Smooth muscle cell of the brain vasculature (primary cell): ENCODE measurements around the gene CEP112.
"Not testable (repeated sequence)": the region's sequence is repeated elsewhere in the genome, so short reads cannot be mapped to it uniquely, and the experiment has no call there.

Experiments
- DNase-seq: peaks from one replicate; pipeline ENCODE4 v3.0.0-alpha.2; 2012; ENCODE audit warnings: low read depth, low spot score

Gene CEP112

GRCh38 chr17:65742403-65743307 is 449.3 kb downstream of the CEP112 start:
- DNase-seq: peak; percentile 43

GRCh38 chr17:65741710-65742109 is 450.2 kb downstream of the CEP112 start:
- DNase-seq: no peak

GRCh38 chr17:65739034-65739433 is 452.9 kb downstream of the CEP112 start:
- no peak for DNase-seq

- no peak for DNase-seq
Measured at GRCh38 chr17:65737451-65737850, 454.5 kb downstream of the CEP112 start.

- no peak for DNase-seq
Measured at GRCh38 chr17:65733314-65733713, 458.6 kb downstream of the CEP112 start.

GRCh38 chr17:65732667-65733066 is 459.3 kb downstream of the CEP112 start:
- DNase-seq: not testable (repeated sequence)

- peak; percentile 78 for DNase-seq
Measured at GRCh38 chr17:65730711-65731169, 461.2 kb downstream of the CEP112 start.

GRCh38 chr17:65729207-65729606 is 462.7 kb downstream of the CEP112 start:
- DNase-seq: no peak

GRCh38 chr17:65727832-65728231 is 464.1 kb downstream of the CEP112 start:
- DNase-seq: no peak

GRCh38 chr17:65727246-65727645 is 464.7 kb downstream of the CEP112 start:
- DNase-seq: no peak

GRCh38 chr17:65723431-65724151 is 468.3 kb downstream of the CEP112 start:
- DNase-seq: peak; percentile 35

- DNase-seq: no peak
Measured at GRCh38 chr17:65718601-65719000, 473.3 kb downstream of the CEP112 start.

- DNase-seq: no peak
Measured at GRCh38 chr17:65712383-65713267, 479.3 kb downstream of the CEP112 start.

GRCh38 chr17:65711671-65712276 is 480.2 kb downstream of the CEP112 start:
- DNase-seq: no peak

GRCh38 chr17:65707780-65708179 is 484.2 kb downstream of the CEP112 start:
- no peak for DNase-seq

GRCh38 chr17:65704731-65705130 is 487.2 kb downstream of the CEP112 start:
- no peak for DNase-seq

- no peak for DNase-seq
Measured at GRCh38 chr17:65703891-65704290, 488.0 kb downstream of the CEP112 start.

- DNase-seq: no peak
Measured at GRCh38 chr17:65699459-65699858, 492.5 kb downstream of the CEP112 start.

- DNase-seq: no peak
Measured at GRCh38 chr17:65698381-65699061, 493.4 kb downstream of the CEP112 start.

- no peak for DNase-seq
Measured at GRCh38 chr17:65697661-65698060, 494.3 kb downstream of the CEP112 start.
